ENCODE measurements around the gene RPL3.

Gene RPL3

DNA sequence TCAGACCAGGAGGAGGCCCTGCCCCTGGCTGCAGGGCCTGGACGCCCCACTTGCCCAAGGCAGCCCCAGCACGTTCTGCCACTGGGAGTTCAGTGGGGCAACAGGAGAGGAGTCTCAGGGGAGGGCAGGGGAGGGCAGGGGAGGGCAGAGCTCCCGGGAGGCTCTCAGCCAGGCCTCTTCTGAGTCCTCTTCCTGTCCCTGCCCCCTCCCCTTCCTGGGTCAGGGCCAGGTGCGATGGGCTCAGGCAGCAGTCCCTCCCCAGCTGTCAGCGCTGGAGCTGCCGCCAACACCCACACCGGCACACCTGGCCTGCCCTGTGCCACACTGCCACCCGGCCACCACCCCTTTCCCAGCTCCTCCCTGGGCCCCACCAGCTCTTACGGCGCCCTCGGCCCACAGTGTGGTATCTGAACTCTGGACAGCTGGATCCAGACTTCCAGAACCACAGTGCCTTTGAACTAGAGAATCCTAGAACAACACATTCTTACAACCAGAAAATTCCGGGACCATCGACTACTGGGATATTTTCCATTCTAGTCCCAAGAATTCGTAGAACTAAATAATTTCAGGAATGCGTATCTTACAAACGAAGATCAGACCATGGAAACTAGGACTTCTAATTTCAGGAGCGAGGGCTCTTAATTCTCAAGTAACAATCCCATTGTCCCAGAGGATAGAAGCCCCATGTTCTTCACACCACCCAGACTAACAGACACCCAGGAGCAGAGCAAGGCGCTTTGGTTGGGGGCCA, 21.8 kb downstream of the RPL3 start:
- no peak for DNase-seq
- ChIA-PET CTCF (interaction anchor here (1.4 kb wide), 1 partner anchor 18 kb away, joined by 3 read pairs; no protein-coding TSS in a partner anchor), POLR2A (no interaction called here)
- H3K27ac ChIP-seq (ENCODE audit: insufficient read depth in 1 of 2, low read depth in 1 of 2, low read length in 2 of 2, poor library complexity in 1 of 2, severe bottlenecking in 2 of 2) = no peak overlapping the region
- H3K4me3 ChIP-seq (ENCODE audit: control insufficient read depth in 1 of 7, extremely low read depth in 1 of 7, insufficient read depth in 4 of 7, low read depth in 2 of 7, low read length in 6 of 7) = no peak overlapping the region
- H3K9me3 ChIP-seq (ENCODE audit: control extremely low read depth in 1 of 5, control insufficient read depth in 4 of 5, insufficient read depth in 2 of 5, low read depth in 1 of 5, low read length in 4 of 5) = no peaks in the 10 kb centered on the region
- peaks cover 0 to 43% (median 14%) of the 10 kb centered on the region in 5 experiments for H3K27me3 ChIP-seq (replicated peaks in 2 of 5; ENCODE audit: control insufficient read depth in 4 of 5, insufficient read depth in 5 of 5, low read length in 4 of 5)
- H3K36me3 ChIP-seq (ENCODE audit: control insufficient read depth in 4 of 4, insufficient read depth in 4 of 4, low read length in 3 of 4) = no peaks in the 10 kb centered on the region
- H3K4me1 ChIP-seq (ENCODE audit: control extremely low read depth in 1 of 4, control insufficient read depth in 4 of 4, insufficient read depth in 4 of 4, low read length in 3 of 4) = peaks cover 0 to 29% (median 16%) of the 10 kb centered on the region in 4 experiments
- WGBS (ENCODE audit: insufficient coverage) = 81% methylated on average over 11 of the region's 18 CpGs

DNA sequence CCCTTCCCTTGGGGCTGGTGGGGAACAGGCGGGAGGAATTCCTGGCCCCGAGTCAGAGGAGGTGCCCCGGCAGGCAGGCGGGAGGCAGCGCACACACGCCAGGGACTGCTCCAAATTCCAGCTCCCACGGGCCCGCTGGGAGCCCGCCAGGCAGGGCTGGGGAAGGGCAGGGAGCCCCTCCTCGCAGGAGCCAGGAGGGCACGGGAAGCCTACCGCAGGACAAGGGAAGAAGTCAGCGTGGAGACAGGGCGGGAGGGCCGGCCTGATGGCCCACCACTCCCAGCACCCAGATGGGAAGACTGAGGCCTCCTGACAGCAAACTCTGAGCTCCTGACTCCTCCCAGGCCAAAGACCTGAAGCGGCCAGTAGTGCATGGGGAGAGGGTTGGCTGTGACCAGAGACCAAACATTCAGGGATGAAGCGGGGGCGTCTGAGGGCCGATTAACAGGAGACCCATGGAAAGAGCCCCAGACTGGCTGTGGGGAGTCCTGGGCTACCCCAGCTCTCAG, 22.4 kb downstream of the RPL3 start:
- no peak for DNase-seq
- Histone ChIP-seq H3K4me3 (ENCODE audit: control insufficient read depth in 1 of 7, extremely low read depth in 1 of 7, insufficient read depth in 4 of 7, low read depth in 2 of 7, low read length in 6 of 7) (no peak overlapping the region), H3K4me1 (ENCODE audit: control extremely low read depth in 1 of 4, control insufficient read depth in 4 of 4, insufficient read depth in 4 of 4, low read length in 3 of 4) (peaks cover 0 to 35% (median 22%) of the 10 kb centered on the region in 4 experiments), H3K9me3 (ENCODE audit: control extremely low read depth in 1 of 5, control insufficient read depth in 4 of 5, insufficient read depth in 2 of 5, low read depth in 1 of 5, low read length in 4 of 5) (no peaks in the 10 kb centered on the region), H3K27me3 (replicated peaks in 2 of 5; ENCODE audit: control insufficient read depth in 4 of 5, insufficient read depth in 5 of 5, low read length in 4 of 5) (peaks cover 0 to 43% (median 14%) of the 10 kb centered on the region in 5 experiments), H3K36me3 (ENCODE audit: control insufficient read depth in 4 of 4, insufficient read depth in 4 of 4, low read length in 3 of 4) (no peaks in the 10 kb centered on the region), H3K27ac (ENCODE audit: insufficient read depth in 1 of 2, low read depth in 1 of 2, low read length in 2 of 2, poor library complexity in 1 of 2, severe bottlenecking in 2 of 2) (no peak overlapping the region)
- CTCF ChIA-PET = interaction anchor here (1.4 kb wide), 1 partner anchor 19 kb away, joined by 3 read pairs; no protein-coding TSS in a partner anchor
- 85% methylated on average over 18 of the region's 19 CpGs for WGBS (ENCODE audit: insufficient coverage)
- POLR2A ChIA-PET = no interaction called here

DNA sequence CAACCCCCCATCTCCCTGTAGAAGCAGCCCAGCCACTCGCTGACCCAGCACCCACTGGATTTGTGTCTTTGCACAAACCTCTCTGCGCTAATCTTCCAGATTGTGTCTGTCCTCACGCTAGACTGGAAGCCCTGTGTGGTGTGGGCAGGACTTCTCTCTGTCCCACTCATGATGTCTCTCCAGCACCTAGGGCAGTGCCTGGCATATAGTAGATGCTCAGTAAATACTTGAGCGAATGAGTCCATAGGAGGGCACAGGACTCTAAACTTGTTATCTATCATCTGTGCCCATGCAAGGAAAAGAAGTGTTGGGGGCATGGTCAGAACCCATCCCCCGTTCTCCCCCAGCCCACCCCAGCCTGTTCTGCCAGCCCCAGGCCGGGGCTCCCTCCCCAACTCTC, 22.9 kb downstream of the RPL3 start:
- 84% methylated on average over 6 of the region's 6 CpGs for WGBS (ENCODE audit: insufficient coverage)
- CTCF ChIA-PET = interaction anchor here (1.4 kb wide), 1 partner anchor 19 kb away, joined by 3 read pairs; no protein-coding TSS in a partner anchor
- no peak overlapping the region for H3K27ac ChIP-seq (ENCODE audit: insufficient read depth in 1 of 2, low read depth in 1 of 2, low read length in 2 of 2, poor library complexity in 1 of 2, severe bottlenecking in 2 of 2)
- H3K27me3 ChIP-seq (replicated peaks in 2 of 5; ENCODE audit: control insufficient read depth in 4 of 5, insufficient read depth in 5 of 5, low read length in 4 of 5) = peaks cover 0 to 43% (median 10%) of the 10 kb centered on the region in 5 experiments
- no peaks in the 10 kb centered on the region for H3K36me3 ChIP-seq (ENCODE audit: control insufficient read depth in 4 of 4, insufficient read depth in 4 of 4, low read length in 3 of 4)
- H3K4me1 ChIP-seq (ENCODE audit: control extremely low read depth in 1 of 4, control insufficient read depth in 4 of 4, insufficient read depth in 4 of 4, low read length in 3 of 4) = peaks cover 0 to 38% (median 24%) of the 10 kb centered on the region in 4 experiments
- H3K4me3 ChIP-seq (ENCODE audit: control insufficient read depth in 1 of 7, extremely low read depth in 1 of 7, insufficient read depth in 4 of 7, low read depth in 2 of 7, low read length in 6 of 7) = no peak overlapping the region
- H3K9me3 ChIP-seq (ENCODE audit: control extremely low read depth in 1 of 5, control insufficient read depth in 4 of 5, insufficient read depth in 2 of 5, low read depth in 1 of 5, low read length in 4 of 5) = no peaks in the 10 kb centered on the region
- no peak for DNase-seq
- POLR2A ChIA-PET = no interaction called here

DNA sequence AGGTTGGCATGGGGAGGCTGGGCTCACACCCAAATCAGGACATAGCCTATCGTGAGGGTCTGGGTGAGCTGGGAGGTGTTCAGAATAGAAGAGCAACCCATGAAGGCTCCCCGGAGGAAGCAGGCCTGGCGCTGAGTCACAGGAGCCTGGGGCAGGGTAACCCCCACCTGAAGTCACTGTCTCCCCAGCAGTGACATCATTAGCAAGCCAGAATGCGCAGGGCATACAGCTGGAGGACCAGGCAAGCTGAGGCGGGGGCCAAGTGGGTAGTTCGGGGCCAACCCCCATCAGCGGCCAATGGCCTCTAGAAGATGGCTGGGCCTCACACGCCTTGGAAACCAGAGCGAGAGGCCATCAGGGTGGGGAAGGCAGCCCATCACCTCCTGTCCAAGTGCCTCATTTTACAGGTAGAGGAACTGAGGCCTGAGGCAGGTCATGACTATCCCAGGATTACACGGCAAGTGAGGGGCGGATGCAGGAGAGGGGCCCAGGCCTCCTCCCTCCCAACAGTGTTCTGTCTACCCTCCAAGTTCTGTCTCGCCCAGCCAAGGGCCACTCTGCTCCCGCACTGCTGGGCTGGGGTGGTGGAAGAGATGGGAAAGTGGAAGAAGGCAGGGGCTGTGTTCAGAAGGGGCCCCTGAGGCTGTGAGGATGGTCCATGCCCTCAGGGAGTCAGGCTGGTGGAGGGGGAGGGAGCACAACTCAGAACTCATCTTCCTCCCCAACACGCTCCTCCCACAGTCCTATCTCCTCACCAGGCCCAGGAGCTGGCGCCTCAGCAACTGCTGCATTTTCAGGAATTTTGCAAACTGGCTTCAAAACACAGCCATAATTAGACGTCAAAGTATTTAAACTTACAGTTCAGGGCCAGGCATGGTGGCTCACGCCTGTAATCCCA, 24.6 kb downstream of the RPL3 start:
- H3K27ac ChIP-seq (ENCODE audit: insufficient read depth in 1 of 2, low read depth in 1 of 2, low read length in 2 of 2, poor library complexity in 1 of 2, severe bottlenecking in 2 of 2) = no peak overlapping the region
- POLR2A ChIA-PET = no interaction called here
- no peak overlapping the region for H3K4me3 ChIP-seq (ENCODE audit: control insufficient read depth in 1 of 7, extremely low read depth in 1 of 7, insufficient read depth in 4 of 7, low read depth in 2 of 7, low read length in 6 of 7)
- peaks cover 0 to 28% (median 15%) of the 10 kb centered on the region in 4 experiments for H3K4me1 ChIP-seq (ENCODE audit: control extremely low read depth in 1 of 4, control insufficient read depth in 4 of 4, insufficient read depth in 4 of 4, low read length in 3 of 4)
- WGBS (ENCODE audit: insufficient coverage) = 97% methylated on average over 10 of the region's 17 CpGs
- DNase-seq = no peak
- CTCF ChIA-PET = interaction anchor here (0.5 to 2.0 kb wide), 3 partner anchors 8 to 11 kb away, joined by 3 to 12 read pairs (median 5); no protein-coding TSS in a partner anchor
- peaks cover 0 to 28% (median 2%) of the 10 kb centered on the region in 5 experiments for H3K27me3 ChIP-seq (replicated peaks in 2 of 5; ENCODE audit: control insufficient read depth in 4 of 5, insufficient read depth in 5 of 5, low read length in 4 of 5)
- H3K36me3 ChIP-seq (ENCODE audit: control insufficient read depth in 4 of 4, insufficient read depth in 4 of 4, low read length in 3 of 4) = no peaks in the 10 kb centered on the region
- H3K9me3 ChIP-seq (ENCODE audit: control extremely low read depth in 1 of 5, control insufficient read depth in 4 of 5, insufficient read depth in 2 of 5, low read depth in 1 of 5, low read length in 4 of 5) = no peaks in the 10 kb centered on the region

DNA sequence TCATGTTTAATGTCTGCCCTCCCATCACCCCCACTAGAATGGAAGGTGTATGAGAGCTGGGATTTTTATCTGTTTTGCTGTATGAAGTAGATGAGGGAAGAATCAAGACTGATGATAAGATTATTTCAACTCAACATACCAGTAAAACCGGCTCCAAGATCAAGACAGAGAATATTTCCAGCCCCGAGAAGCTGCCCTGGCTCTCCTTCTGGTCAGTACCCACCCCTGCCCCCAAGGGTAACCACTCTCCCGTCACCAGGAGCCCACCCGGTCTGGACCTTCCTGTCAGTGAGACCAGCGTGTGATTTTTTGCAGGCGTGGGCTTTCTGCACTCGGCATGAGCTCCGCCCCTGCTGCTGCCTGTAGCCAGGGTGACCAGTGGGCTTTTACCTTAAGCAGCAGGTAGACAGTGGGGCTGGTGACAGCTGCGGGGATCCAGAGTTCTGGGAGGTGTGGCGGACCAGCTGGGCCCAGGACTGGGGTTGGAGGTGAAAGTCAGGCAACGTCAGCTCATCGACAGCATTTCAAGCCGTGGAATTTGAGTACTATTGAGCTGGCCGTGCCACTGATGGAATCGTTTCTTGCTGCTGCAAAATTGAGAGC, 25.6 kb downstream of the RPL3 start:
- Histone ChIP-seq H3K27me3 (replicated peaks in 2 of 5; ENCODE audit: control insufficient read depth in 4 of 5, insufficient read depth in 5 of 5, low read length in 4 of 5) (peaks cover 0 to 20% (median 2%) of the 10 kb centered on the region in 5 experiments), H3K36me3 (ENCODE audit: control insufficient read depth in 4 of 4, insufficient read depth in 4 of 4, low read length in 3 of 4) (no peaks in the 10 kb centered on the region), H3K9me3 (ENCODE audit: control extremely low read depth in 1 of 5, control insufficient read depth in 4 of 5, insufficient read depth in 2 of 5, low read depth in 1 of 5, low read length in 4 of 5) (no peaks in the 10 kb centered on the region), H3K4me1 (ENCODE audit: control extremely low read depth in 1 of 4, control insufficient read depth in 4 of 4, insufficient read depth in 4 of 4, low read length in 3 of 4) (peaks cover 0 to 22% (median 14%) of the 10 kb centered on the region in 4 experiments), H3K4me3 (ENCODE audit: control insufficient read depth in 1 of 7, extremely low read depth in 1 of 7, insufficient read depth in 4 of 7, low read depth in 2 of 7, low read length in 6 of 7) (no peak overlapping the region), H3K27ac (ENCODE audit: insufficient read depth in 1 of 2, low read depth in 1 of 2, low read length in 2 of 2, poor library complexity in 1 of 2, severe bottlenecking in 2 of 2) (no peak overlapping the region)
- ChIA-PET POLR2A (no interaction called here), CTCF (interaction anchor here (1.7 to 2.0 kb wide), 2 partner anchors 9 to 11 kb away, joined by 5 to 12 read pairs; no protein-coding TSS in a partner anchor)
- WGBS (ENCODE audit: insufficient coverage) = 91% methylated on average over 13 of the region's 15 CpGs
- DNase-seq = no peak

DNA sequence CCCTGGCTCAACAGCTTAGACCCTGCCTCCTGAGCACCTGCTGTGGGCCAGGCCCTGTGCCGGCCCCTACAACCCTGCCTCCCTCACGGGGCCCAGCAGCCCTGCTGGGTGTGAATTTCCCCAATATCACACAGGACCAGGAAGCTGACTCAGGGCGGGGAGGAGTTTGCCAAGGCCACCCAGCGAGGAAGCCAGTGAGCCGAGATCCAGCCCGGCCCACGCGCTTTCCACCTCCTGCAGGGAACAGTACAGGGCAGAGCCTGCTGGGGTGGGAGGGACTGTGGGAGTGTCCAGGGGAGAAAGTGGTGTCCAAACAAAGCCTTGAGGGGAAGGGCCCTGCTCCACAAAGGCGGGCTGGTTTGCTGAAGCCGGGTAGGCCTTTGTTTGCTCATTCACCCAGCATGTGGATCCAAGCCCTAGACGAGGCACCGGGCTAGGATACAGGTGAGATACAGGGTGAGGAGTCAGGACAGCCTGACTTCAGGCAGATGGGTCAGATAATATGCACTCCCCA, 26.8 kb downstream of the RPL3 start:
- WGBS (ENCODE audit: insufficient coverage) = 75% methylated on average over 5 of the region's 12 CpGs
- ChIA-PET POLR2A (no interaction called here), CTCF (interaction anchor here (0.7 kb wide), 1 partner anchor 15 kb away, joined by 3 read pairs; no protein-coding TSS in a partner anchor)
- no peak overlapping the region for H3K27ac ChIP-seq (ENCODE audit: insufficient read depth in 1 of 2, low read depth in 1 of 2, low read length in 2 of 2, poor library complexity in 1 of 2, severe bottlenecking in 2 of 2)
- H3K27me3 ChIP-seq (replicated peaks in 2 of 5; ENCODE audit: control insufficient read depth in 4 of 5, insufficient read depth in 5 of 5, low read length in 4 of 5) = peaks cover 0 to 13% (median 2%) of the 10 kb centered on the region in 5 experiments
- no peaks in the 10 kb centered on the region for H3K36me3 ChIP-seq (ENCODE audit: control insufficient read depth in 4 of 4, insufficient read depth in 4 of 4, low read length in 3 of 4)
- H3K4me3 ChIP-seq (ENCODE audit: control insufficient read depth in 1 of 7, extremely low read depth in 1 of 7, insufficient read depth in 4 of 7, low read depth in 2 of 7, low read length in 6 of 7) = peak overlapping the region in 1 of 7 experiments; percentile 10
- no peaks in the 10 kb centered on the region for H3K9me3 ChIP-seq (ENCODE audit: control extremely low read depth in 1 of 5, control insufficient read depth in 4 of 5, insufficient read depth in 2 of 5, low read depth in 1 of 5, low read length in 4 of 5)
- H3K4me1 ChIP-seq (ENCODE audit: control extremely low read depth in 1 of 4, control insufficient read depth in 4 of 4, insufficient read depth in 4 of 4, low read length in 3 of 4) = peaks cover 2 to 22% (median 17%) of the 10 kb centered on the region in 4 experiments
- DNase-seq = peak; percentile 41 to 63 (median 62)

All from common myeloid progenitor, CD34-positive (primary cell).